GM18508 (cell line): ENCODE measurements around the gene GRM4.

ENCODE experiments used
- ATAC-seq: cut with Tn5 transposase; IDR thresholded peaks from one replicate; pipeline ENCODE4 v1.9.1; 2021; ENCODE audit warnings: moderate number of reproducible peaks; ENCODE audit not compliant: insufficient read depth, unreplicated experiment

The GRM4 gene

DNA sequence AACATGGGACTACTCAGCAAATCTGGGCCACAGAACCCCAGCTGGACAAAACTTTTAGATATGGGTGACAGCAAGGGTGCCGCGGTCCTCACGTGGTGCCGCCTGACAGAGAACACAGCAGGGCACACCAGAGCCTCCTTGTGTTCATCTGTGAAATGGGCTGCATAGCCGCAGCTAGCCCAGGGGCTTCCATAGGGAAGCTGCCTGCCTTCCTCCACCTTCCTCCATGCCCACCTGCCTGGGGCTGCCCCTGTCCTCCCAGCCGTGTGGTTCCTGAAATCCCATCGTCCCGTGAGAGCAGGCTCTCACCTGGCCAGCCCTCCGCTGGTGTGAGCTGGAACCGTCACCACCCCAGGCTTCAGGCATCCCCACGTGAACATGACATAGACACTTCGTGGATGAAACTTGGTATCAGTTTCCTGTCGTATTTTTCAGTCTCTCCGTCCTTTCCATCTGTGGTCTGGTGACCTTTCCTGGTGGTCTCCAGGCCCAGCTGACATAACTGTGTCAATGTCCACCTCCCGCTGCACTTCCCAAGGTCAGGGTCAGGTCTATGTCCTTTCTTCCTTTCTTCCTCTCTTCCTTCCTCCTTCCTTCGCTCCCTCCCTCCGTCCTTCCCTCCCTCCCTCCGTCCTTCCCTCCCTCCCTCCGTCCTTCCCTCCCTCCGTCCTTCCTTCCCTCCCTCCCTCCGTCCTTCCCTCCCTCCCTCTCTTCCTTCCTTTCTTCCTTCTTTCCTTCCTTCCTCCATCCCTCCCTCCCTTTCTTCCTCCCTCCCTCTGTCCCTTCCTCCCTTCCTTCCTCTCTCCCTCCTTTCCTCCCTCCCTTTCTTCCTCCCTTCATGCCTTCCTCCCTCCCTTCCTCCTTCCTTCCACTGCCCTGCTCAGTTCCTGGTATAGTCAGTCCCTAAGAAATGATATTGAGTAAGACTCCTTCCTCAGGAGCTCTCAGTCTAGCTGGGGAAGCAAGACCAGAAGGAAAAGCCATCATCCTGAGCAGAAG is 78.8 kb downstream of the GRM4 start:
- ATAC-seq = no peak

DNA sequence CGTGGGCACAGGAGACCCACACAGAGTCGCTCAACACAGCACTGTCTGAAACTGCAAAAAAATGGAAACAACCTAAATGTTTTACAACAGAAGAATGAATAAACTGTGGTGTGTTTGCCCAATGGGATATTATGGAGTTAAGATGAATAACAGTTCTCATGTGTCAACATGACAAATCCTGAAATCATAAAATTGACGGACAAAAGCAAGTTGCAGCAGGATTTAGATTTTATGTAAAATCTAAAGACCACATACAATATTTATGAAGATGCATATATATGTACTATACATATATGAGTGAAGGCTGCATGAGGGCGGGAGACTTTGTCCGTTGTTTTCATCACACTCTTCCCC is 79.7 kb downstream of the GRM4 start:
- no peak for ATAC-seq

DNA sequence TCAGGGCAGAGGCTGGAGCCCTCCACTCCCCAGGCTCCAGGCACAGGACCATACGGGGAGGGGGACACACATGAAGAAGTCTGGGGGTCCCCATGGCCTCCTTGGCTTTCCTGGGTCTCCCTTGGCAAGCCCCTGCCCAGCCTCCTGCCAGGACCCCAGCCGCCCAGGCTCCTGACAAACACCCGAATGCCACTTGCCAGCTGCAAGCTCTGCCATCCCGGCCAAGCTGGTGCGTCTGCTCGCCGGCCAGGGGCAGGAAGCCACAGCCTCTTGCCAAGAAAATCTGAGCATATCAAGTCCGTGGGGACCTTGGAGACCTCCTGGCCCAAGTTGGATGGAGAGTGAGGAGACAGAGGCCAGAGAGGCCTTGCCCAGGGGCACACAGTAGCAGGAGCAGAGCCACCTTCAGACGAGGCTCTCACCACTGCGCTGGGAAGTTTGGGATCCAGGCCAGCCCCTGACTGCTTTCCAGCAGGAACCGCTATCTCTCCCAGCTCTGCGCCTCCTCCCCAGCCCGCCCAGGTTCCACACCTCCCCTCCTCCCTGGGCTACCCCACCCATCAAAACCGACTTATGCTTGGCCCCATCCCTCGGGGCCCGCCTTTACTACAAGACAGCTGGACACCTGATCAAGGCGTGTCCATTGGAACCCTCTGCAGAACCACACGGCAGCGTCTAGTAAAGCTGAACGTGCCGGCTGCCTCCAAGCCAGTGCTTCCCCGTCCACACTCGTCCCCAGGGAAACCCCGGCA is 80.2 kb downstream of the GRM4 start:
- no peak for ATAC-seq

DNA sequence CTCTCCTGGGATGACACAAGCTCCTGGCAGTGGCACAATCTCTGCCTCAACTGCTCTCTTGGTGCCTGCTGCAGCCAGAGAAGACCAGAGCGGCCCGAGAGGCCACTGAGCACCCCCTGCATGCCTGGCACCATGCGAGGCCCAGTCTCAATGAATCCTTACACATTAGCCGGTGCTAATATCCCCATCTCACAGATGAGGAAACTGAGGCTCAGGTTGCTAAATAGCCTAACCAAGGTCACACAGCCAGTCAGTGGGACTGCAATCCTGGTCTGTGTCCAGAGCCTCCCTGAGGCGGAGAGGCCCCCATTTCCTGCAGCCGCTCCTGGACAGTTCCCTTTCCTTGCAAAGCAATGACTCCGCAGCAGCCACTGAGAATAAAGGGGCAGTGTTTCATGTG is 81.2 kb downstream of the GRM4 start:
- no peak for ATAC-seq

DNA sequence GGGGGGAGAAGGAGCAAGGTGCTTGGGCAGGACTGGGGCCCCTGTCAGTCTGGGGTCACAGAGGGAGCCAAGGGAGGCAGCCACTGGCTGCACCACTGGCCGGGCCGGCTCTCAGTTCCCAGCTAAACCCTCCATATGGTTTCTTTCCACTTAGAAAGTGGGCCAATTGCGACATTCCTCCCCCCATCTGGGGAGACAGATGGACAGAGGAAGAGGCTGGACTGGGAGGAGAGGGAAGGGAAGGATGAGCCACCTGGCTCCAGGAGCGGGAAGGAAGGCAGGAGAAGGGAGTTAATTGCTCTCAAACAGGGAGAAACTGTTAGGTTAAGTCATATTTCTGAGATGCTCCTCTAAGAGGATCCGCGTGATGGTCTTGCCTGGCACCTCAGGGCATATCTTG is 82.2 kb downstream of the GRM4 start:
- no peak for ATAC-seq

DNA sequence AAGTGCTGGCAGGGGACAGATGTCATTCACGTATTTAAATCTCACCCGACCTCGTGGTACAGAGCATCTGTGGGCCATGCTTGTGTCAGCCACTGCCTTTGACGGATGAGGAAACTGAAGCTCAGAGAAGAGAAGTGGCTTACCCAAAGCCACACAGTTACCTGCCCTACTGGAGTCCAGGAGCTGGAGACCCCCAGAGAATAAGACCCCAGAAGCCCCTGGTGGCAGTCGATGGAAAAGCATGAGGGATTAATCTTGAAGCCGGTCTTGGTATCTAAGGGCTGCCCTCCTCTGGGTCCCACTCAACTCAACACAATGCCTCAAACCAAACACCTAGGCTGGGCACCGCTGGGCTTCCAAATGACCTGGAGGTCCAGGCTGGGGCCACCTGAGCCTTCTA is 83.1 kb downstream of the GRM4 start:
- no peak for ATAC-seq

DNA sequence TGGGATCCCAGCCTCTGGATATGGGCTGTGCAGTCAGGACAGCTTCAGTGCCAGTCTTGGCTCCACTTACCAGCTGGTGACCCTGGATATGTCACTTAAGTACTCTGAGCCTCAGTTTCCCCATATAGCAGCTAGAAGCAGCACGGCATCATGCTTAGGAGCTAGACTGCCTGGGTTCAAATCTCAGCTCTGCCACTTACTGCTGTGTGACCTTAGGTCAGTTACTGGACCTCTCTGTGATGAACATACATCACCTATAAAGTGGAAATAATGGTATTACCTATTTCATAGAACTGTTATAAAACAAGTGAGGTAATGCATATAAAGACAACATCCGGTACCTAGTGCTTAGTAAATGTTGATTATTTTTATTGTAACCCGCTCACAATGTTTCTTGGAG is 83.7 kb downstream of the GRM4 start:
- ATAC-seq = no peak

DNA sequence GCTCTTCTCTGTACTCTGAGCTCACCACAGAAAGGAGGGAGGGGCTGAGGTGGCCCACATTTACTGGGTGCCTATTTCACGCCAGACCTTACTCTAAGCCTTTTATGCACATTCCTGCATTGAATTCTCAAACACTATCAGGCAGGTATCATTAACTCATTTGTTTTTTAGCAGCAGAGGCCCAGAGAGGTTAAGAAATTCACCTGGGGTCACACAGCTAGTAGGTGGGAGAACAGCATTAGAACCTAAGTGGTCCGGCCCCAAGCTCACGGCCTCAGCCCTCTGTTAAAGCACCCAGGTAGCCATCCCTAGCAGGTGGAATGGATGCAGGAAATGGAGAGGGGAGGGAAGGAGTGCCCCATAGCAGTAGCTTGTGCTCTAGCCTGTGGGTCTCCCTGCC is 84.5 kb downstream of the GRM4 start:
- ATAC-seq = no peak

DNA sequence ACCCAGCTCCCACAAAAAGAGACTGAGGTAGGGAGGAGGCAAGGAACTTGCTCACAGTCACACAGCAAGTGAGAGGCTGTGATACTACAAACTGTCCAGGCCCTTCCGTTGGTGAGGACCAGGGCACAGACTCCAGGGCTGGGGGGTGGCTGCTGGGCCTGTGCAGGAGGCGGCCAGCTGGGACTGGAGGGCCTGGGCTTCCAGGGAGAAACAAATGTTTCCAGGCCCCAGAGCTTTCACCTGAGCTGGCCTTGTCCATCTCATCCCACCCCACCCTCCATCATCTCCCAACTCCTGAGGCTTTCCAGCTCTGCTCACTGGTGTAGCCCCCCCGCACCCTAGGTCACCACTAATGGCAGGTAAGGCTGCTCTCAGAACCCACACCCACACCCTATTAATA is 86.0 kb downstream of the GRM4 start:
- ATAC-seq = no peak

DNA sequence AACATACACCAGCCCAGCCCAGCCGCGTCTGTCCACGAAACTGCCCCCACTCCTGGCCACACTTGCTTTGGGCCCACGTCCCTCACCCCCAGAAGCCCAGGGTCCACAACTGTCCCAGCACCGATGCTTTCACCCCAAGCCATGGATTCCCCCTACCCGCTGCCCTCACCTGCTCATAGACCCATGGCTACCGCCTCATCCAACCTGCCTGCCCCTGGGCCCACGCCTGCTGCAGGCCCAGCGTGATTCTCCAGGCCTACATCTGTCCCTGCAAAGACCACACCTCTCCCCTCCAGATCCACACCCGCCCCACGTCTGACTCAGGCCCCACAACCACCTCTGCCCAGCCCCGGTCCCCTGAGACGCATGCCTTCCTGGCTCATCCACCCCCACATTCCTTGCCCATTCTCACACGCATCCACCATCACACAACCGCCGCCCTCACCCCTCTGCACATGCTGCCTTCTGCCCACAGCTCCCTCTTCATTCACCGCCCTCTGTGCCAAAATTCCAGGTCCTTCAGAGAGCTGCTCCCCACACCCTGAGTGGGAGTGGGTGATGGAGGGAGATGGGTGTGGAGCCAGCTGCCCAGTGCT is 86.7 kb downstream of the GRM4 start:
- ATAC-seq = no peak

DNA sequence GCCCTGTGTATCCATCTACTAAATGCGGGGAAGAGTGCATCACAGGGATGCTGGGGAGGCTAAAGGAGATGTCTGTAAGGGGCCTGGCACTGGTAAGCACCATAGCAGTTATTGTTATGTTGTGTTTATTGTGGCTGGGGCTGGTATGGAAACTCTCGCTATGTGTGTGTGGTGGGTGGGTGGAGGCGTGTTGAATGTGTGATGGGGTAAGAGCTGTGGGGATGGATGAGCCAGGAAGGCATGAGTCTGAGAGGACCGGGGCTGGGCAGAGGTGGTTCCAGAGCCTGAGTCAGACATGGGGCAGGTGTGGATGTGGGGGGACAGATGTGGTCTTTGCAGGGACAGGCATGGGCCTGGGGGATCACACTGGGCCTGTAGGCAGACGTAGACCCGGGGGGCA is 88.1 kb downstream of the GRM4 start:
- no peak for ATAC-seq

DNA sequence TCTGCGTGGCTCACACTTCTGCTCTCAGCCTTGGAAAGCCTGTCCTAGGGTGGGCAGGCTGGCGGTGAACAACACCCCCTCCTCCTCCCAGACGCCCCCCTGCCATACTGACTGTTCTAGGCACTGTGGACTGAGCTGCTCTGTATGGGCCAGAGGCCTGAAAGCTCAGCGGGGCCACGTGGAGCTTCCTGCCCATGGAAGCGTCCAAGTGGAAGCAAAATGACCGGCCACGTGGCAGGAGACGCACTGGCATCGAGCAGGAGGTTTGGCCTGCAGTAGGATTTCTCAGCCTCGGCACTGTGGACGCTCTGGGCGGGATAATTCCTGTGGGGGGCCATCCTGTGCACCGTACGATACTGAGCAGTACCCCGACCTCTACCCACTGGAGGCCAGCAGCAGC is 88.7 kb downstream of the GRM4 start:
- no peak for ATAC-seq

DNA sequence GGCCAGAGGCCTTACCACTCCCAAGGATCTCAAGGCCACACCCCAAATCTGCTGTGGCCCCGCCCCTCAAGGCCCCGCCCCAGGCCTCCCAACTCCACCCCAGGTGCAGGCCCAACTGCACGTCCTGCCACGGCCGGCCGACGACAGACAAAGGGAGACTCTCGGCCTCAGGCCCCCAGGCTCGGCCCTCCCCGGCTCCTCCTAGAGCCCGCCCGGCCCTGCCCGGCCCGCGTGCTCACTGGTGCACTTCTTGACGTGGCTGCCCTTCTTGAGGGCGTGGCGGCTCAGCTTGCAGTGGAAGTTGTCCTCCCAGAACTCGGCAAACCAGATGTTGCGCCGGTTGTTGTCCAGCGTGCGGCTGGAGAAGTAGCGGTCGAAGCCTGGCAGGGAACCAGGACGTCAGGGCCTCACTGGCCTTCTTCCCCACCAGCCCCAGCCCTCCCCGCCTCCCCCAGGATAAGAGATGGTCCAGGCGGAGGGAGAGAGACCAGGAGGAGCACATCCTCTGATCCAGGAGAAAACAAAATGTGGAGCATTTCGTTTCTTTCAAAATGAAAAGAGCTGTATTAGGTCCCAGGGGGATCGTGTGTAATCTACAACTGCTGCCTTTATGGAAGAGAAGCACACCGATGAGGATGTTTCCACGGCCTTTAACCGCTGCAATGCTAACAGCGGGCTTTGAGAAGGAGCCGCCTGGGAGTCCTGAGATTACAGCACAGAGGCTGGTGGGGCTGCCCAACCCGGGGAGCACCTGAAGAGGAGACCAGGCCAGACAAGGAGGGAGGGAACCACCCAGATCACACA is 89.4 kb downstream of the GRM4 start:
- no peak for ATAC-seq

DNA sequence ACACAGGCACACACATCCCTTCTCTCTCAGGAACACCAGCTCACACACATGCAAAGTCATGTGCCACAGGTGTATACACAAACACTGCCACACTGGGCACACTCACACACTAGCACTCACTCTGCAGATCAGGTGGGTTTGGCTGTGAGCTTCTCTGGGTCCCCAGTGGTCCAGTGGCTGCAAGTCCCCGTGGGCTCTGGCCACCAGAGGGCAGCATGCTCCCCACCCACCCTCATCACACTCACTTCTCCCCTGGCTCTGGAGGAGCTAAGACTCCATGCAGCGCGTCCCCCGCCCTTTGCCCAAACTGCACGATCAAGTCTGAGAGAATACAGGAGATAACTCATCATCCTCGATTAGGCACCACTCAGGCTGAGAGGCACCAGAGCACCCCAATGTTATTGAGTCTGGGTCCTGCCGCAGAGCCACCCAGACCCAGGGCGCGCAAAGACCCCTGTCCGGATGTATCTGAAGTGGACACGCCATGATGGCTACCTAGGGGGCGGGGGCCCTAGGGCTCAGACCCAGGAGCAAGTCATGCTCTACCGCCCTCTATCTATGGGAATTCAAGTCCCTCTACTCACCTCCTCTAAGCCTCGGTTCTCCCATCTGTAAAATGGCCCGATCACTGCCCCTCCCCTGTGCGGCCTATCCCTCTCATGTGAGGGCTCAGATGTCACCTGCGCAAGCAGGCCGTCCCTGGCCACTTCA is 90.5 kb downstream of the GRM4 start:
- ATAC-seq = no peak

DNA sequence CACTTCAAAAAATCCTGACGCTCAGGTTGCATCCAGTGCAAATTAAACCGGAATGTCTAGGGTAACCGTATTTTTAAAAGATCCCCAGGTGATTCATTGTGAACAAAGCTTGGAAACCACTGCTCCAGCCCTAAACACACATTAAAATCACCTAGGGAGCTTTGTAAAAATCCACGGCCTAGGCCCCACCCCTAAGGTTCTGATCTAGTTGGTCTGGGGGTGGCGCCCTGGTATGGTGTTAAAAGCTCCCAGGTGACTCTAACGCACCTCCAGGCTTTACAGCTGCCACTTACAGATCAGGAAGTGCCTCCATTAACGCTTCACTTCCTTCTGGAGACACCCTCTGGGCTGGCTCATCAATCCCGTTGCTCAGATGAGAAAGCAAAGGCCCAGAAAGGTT is 92.2 kb downstream of the GRM4 start:
- ATAC-seq = no peak

DNA sequence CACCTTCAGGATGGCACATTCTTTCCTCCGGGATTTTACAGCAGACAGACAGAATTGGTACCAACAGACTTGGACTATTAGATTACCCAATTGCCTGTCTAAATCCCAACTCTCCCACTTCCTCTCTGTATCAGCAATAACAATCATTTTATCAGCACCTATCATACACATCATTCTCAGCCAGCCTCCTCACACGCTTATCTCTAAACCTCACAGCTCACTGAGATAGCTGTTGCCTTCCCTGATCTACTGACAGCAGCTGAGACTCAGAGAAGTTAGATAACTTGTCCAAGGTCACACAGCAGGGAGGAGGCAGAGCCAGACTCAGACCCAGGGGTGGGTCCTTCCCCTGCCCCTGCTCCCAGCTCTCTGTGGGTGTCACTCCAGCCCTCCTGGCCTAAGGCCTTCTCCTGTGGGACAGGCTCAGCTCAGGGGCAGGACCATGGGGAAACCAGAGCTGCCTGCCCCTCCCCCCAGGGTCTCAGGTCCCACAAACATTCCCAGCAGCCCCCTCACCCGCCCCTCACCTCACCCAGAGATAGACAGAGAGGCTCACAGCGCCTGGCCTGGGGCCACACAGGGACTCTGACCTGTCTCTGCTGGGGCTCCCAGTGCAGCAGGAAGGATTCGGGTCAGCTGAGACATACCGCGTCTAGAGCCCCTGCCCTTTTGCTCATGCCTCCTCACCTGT is 92.8 kb downstream of the GRM4 start:
- no peak for ATAC-seq

DNA sequence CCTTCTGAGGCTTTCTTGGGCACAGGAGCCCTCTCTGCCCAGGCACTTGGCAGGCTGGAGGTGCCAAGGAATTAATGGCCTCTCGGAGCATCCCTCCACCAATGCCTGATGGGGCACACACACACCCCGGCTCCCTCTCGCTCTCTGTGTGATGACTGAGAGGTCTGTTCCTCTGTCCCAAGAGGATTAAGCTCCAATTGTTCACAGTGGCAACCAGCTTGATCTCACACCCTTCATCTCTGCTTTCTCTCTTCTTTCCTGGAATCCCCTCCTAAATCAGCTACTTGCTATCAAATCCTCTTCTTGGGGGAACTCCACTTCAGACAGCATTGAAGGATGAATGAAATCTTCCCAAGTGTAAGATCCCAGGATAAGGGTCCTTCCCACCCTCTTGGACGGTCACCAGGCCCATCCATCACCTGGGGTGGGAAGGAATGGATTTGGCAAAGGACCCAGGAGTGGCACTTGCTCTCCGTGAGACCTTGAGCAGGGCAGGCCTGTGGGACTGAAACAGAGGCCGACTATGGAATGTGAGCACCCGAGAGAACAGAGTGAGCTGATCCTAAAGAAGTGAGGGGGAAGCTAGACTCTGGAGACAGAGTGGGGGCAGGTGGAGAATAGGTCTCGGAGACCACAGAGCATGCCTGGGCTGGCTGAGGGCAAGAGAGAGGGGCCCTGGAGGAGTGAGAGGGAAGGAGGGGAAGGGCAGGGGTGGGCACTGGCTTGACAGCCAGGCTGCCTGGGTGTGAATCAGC is 93.6 kb downstream of the GRM4 start:
- no peak for ATAC-seq

DNA sequence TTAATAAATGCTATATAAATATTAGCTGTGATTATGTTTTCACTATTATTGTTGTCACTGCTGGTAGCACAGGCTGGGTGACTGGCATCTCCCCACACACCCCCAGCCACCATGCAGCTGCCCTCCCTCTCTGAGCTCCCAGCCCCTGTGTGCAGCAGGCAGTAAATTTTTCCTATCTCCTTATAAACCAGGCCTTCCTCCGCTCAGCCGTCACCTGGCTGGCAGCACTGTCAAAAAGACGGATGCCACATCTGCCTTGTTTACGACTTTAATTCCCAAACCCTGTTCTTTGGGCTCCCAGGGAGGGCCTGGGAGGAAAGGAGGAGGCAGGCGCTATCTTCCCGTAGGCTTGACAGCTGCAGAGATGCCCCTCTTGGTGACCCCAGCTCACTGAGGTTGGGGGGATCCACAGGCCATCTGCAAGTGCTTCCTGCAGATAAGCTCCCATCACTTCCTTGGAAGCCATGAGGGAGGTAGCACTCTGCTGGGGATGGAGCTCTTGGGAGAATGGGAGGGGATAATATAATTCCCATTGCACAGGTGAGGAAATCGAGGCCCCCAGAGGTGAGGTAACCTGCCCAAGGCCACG is 94.5 kb downstream of the GRM4 start:
- no peak for ATAC-seq
